ENCODE results near the gene EPHA8.

DNA sequence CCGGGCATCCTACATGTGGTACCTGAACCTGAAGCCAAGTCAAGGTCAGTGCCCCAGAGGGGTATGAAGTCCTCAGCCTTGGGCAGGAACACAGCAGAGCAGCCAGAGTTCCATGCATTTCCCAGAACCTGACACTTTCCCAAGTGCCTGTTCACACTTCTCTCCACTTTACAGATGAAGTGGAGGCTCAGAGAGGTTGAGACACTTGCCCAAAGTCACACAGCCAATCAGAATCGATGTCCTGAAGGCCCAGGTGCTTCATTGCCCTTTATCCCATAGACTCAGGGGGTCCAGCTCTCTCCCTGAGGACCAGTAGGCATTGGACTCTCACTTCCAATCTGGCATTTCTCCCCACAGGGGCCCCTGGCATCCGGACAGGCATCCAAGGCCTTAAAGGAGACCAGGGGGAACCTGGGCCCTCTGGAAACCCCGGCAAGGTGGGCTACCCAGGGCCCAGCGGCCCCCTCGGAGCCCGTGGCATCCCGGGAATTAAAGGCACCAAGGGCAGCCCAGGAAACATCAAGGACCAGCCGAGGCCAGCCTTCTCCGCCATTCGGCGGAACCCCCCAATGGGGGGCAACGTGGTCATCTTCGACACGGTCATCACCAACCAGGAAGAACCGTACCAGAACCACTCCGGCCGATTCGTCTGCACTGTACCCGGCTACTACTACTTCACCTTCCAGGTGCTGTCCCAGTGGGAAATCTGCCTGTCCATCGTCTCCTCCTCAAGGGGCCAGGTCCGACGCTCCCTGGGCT lies 75.4 kb downstream of the EPHA8 start:
- no peak for TF ChIP-seq POLR2A (IDR thresholded peaks at IDR 0.05; ENCODE audit: low read length)
- no peak for TF ChIP-seq GATA1 (IDR thresholded peaks at IDR 0.05; ENCODE audit: low read depth, low read length)

Measured in erythroblast (primary cell).